Ammon's horn (tissue), 1 donor: ENCODE data around the gene TRPV3.
"Not testable (repeated sequence)": the region's sequence is repeated elsewhere in the genome, so short reads cannot be mapped to it uniquely, and the experiment has no call there.

ENCODE experiments used
- DNase-seq: peaks from one replicate; pipeline ENCODE4 v3.0.0-alpha.2; 2016; ENCODE audit warnings: low spot score

The TRPV3 gene

DNA sequence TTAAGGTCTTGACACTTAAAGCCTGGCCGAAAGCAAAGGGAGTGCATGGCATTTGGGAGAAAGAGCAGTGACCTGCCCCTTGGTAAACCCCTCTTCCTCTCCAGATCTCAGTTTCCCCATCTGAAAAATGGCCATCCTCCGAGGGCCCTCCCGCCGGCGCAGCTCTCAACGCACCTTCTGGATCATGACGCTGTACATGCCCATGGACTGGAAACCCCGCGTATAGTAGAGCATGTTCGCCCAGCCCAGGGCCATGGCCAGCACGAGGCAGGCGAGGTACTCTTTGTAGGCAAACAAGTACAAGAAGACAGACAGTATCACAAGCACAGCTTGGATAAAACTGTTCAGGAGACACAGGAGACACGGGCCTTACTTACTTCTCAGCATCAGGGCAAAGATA lies 33.6 kb downstream of the TRPV3 start:
- no peak for DNase-seq

DNA sequence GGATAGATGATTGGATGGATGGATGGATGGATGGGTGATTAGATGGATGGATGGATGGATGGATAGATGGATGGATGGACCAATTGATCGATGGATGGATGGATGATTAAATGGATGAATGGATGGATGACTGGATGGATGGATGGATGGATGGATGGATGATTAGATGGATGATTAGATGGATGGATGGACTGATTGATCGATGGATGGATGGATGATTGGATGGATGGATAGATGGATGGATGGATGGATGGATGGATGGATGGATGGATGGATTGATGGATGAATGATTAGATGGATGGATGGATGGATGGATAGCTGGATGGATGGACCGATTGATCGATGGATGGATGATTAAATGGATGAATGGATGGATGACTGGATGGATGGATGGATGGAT lies 38.1 kb downstream of the TRPV3 start:
- not testable (repeated sequence) for DNase-seq

DNA sequence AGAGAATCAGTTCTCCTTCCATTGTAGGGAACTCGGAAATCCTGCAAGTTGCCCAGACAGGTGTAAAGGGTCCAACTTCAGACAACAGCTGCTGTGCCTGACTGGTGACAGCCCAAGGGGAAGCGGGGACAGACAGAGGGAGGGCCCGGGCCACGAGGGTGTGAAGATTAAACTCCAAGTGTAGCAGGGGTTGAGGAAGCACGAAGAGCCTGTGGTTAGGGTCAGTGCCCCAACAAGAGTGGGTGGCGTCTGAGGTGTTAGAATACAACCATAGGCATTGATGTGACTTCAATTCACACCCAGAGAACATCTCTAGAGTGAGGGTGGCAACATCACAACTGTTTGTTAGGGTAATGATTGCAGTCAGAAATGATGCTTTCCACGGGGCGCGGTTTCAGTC lies 42.7 kb downstream of the TRPV3 start:
- DNase-seq: no peak

DNA sequence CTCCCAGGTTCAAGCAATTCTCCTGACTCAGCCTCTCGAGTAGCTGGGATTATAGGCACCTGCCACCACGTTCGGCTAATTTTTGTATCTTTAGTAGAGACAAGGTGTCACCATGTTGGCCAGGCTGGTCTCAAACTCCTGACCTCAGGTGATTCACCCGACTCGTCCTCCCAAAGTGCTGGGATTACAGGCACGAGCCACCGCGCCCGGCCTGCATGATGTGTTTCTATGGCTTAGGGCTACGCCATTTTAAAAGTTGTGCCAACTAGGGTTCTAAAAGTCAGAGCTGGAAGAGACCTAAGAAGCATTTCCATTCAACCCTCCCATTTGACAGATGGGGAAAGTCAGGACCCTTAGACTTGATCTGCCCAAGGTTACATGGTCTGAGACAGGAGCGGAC lies 43.4 kb downstream of the TRPV3 start:
- DNase-seq: not testable (repeated sequence)

DNA sequence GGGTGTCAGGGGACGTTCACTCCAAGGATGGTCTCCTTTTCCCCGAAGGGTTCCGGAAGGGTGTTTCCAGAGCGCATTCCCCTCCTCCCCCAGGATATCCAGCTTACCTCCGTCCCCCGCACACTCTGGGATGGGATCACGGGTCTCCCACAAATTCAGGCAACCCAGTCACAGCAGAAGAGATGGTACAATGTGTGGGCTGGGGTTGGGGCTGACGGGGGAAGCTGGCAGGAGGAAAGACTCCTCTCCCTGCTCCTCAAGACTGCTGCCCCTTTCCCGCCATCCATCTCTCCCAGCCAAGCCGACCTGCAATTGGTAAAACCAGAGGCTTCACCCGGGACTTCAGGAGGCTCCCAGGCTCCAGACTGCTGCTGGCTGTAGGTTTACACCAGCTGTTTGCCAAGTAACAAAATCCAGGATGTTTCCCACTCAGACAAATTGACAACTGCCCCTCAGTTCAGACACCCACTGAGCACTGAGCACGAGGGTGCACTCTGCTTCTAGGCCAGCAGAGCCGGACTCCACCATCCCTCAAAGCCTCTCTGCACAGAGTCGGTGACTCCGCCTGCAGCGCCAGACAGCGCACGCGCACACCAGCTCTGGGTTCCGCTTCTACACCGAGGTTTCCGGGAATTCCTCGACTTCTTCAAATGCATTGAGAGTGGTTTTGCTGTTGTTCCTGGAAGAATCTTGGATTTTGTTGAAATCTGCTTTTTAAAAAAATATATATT lies 44.1 kb downstream of the TRPV3 start:
- no peak for DNase-seq

DNA sequence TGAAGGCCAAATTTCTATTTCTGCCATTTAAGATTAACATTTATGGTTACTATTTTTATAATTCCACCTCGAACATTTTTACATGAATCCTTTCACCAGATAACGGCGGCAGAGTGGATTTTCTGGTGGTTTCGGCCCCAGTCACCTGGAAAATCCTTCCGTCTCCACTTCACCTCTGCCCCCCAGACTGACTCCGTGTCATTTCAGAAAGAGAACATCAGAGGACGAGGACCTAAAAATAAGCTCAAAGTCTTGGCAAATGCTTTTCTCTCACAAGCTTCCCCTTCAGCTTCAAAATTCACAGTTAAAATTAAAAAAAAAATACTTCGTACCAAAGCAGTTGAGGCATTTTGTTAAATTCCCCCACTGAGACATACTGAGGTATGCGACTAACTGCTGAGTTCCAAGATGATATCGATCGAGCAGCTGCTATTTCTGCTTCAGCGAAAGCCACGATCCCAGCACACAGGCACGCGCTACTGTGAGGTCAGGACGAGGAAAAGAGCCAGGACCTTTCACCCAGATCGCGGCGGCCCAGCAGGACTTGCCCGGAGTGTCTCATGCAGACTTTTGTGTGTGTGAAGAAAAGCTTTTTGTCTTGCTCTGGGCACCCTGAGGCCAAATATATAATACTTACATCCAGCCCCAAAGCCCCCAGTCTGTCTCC lies 45.0 kb downstream of the TRPV3 start:
- peak; percentile 94 for DNase-seq

DNA sequence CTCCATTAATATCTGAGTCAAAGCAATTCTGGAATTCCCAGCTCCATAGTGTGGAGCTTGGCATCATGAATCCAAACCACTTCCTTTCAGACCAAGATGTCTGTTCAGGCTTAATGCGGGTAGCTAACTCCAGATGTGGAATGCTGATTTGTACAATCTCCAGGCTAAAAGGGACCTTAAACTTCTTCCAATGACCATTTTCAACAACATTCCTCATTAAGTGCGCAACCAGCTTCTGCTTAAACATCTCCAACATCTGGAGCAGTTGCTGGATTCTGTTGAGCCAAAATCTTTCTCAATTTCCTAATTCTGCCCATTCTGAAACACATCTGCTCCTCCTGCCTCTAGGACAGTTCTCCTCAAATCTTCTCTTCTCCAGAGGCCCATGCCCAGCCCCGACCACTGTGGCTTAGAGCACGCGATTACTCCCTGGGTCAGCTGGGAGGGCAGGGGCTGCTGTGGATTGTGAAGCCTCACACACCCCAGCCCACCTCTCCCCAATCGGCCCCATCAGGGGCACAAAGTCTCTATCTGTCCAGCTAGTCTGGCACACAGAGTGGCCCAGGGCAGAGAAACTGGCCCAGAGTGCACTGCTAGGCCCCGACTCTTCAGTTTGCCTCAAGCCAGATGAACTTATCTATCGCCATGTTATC lies 45.6 kb downstream of the TRPV3 start:
- DNase-seq: no peak

DNA sequence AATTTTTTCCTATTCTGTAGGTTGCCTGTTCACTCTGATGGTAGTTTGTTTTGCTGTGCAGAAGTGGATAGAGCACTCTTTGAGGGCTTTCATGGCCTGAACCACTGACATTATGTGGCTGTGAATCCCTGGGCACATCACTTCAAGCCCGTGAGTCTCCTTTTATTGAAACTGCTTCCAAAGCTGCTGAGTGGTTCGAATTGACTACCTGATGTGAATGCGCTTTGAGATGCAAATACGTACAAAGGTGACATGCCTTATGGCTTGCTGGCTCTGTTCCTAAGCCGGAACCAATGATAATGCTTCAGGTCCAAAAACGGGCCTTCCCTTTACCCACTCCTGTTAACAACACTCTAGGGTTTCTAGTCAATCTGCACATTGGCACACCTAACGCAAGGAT lies 47.5 kb downstream of the TRPV3 start:
- no peak for DNase-seq

DNA sequence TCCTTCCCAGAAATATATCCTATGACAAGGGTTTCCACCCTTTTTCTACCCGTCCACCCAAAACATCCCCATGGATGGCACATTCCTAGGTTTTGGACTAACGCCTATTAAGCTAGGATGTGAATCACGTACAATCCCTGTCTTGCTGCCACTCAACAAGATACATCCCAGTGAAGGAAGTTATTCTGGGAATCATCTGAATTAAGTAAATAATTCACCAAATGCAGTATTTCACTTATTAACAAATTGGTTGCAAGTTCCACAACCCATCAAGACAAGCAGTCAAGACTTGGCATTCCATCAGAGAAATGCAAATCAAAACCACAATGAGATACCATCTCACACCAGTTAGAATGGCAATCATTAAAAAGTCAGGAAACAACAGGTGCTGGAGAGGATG lies 49.7 kb downstream of the TRPV3 start:
- DNase-seq: no peak

DNA sequence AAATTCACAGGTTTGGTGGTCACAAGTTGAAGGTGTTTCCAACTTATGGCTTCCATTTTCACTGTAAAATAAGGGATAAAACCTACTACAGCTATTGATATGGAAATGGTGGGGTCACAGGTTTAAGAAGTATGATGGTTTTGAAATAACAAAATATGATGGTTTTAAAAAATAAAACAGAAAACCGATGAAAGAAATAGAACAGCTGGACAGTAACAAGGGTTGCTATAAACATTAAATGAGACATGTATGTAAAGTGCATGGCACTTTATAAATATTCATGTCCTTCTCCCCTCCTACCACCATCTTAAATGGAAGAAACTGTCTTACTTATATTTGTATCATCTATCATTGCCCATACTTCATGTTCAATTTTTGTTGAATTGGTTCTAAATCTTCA lies 50.5 kb downstream of the TRPV3 start:
- no peak for DNase-seq

DNA sequence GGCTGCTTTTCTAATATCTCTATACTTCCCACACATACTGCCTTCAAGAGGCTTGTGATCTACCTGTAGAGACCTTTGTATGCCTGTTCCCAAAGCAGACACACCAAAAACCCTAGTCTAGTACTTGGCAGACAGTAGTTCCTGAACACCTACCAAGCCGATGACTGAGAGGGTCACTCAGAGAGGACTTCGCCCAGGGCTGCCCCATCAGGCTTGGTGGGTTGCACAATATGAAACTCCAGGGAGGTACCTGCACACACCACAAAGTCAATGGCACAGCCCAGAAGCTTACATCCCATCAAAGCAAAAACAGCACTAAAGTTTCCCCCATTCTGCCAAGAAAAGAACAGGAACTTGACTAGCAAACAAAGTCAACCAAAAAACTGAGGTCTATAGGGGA lies 51.6 kb downstream of the TRPV3 start:
- DNase-seq: no peak

DNA sequence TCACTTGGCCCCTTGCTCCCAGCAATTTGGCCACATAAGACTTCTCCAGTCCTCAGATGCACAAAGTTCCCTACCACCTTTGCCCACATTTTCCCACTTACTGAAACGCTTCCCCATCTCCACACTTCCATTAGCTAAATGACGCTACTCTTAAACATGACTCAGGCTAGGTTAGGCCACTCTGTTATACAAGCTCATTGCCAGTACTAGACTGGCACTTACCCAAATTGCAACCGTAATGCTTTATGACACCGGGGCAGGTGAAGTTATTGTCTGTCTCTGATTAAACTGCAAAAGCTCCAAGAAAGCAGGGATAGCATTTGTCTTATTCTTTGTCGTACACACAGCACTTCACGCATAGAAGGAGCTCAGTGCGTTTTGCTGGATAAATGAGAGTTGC lies 52.6 kb downstream of the TRPV3 start:
- DNase-seq: no peak

DNA sequence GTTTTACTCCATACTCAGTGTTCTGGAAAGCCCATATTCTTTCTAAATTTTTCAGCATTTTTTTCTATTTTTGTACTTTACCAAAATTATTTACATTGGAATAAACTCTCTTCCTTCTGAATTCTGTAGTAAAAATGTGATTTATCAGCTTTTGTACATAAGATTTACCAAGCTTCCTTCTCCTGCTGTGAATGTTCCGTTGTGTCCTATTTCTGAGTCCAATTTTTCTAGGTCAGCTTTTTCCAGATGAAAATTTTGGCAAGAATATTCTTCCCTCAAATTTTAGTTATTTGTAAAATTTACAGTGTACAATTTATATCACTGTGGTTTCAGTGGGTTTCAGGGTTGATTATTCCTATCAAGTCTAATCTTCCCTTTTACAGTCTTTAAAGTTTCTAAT lies 54.3 kb downstream of the TRPV3 start:
- no peak for DNase-seq

DNA sequence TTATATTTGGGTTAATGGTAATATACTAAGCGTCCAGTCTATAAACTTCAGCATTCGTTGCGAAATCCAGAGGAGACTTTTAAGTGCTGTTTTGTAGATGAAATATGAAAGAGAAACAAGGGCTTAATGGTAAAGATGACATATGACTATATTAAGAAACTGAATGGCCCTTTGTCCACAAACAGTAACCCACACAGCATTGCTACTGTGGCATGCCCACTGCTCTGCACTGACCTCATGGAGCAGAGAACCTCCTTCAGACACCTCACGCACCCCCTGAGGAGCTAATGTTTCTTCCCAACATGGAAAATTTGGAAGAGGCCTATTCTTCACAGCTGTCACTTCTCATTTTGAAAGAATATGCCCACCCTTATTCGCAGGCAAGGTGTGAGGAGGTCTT lies 55.1 kb downstream of the TRPV3 start:
- peak; percentile 89 for DNase-seq

DNA sequence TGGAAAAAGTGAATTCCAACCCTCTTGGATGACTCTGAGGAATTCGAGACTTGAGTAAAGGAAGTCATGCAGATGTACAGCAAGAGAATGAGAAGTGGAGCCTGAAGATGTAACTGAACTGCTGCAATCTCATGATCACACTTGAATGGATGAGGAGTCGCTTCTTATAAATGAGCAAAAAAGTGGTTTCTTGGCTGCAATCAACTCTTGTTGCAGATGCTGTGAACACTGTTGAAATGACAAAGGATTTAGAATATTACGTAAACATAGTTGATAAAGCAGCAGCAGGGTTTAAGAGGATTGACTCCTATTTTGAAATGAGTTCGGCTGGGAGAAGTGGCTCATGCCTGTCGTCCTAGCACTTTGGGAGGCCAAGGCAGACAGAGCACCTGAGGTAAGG lies 56.3 kb downstream of the TRPV3 start:
- DNase-seq: no peak

DNA sequence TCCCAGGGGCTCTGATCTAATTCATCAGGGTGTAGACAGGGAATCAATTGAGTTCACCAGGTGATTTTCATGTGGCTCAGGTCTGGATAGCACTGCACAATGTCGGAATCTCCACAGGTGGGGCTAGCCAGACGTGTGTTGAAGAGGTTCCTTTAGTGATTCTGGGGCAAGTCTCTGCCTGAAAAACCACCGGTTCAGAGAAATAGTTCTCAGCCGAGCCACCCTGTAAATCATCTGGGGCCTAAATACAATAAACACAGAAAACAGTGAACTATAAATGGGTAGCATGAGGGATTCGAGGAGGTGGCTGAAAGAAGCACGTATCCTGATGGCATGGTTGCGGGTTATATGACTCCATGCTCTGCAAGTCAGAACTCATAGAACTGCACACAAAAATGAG lies 60.5 kb downstream of the TRPV3 start:
- DNase-seq: no peak

DNA sequence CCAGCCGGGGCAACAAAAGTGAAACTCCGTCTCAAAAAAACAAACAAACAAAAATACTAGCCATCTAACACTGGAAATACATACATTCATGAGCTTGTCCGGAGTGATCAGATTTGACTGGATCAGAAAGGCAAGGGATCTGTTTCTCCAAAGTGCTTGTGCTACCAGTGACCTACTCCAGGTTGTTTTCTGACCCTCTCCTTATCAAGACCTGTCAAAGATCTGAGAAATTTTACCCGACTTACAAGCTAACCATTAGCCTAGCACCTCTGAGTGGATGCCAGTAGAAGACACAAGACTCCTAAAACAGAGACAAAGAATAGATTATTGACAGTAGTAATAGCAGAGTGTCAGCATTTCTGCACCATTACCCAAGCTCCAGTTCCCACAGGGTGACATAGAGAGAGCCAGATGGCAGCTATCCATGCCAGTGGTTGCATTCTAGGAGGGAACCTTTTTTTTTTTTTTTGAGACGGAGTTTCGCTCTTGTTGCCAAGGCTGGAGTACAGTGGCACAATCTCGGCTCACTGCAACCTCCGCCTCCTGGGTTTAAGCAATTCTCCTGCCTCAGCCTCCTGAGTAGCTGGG lies 72.0 kb downstream of the TRPV3 start:
- DNase-seq: no peak

DNA sequence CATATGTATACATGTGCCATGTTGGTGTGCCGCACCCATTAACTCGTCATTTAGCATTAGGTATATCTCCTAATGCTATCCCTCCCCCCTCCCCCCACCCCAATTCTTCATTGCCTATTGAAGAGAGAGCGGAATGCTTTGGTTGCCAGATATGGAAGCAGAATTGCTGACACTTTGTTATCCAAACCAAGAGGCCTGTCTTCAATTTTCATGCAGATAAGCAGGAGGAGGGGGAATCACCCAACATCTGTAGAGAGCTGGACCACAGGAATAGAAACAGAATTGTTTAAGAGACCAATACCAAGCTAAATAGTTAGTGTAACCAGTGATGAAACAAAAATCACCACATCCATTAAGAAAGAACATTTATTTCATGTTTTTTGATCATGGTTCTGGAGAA lies 74.8 kb downstream of the TRPV3 start:
- DNase-seq: no peak

DNA sequence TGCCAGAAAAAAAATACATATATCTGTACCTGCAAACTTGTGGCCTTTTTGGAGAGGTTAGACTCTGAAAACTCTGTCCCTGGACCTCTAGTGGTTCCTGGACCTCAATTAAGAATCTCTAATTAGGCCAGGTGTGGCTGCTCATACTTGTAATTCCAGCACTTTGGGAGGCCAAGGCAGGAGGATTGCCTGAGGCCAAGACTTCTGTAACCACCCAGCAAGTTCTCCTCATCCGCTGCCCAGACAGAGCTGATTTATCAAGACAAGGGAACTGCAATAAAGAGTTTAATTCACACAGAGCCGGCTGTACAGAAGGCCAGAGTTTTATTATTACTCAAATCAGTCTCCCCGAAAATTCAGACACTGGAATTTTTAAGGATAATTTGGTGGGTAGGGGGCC lies 77.6 kb downstream of the TRPV3 start:
- DNase-seq: no peak

DNA sequence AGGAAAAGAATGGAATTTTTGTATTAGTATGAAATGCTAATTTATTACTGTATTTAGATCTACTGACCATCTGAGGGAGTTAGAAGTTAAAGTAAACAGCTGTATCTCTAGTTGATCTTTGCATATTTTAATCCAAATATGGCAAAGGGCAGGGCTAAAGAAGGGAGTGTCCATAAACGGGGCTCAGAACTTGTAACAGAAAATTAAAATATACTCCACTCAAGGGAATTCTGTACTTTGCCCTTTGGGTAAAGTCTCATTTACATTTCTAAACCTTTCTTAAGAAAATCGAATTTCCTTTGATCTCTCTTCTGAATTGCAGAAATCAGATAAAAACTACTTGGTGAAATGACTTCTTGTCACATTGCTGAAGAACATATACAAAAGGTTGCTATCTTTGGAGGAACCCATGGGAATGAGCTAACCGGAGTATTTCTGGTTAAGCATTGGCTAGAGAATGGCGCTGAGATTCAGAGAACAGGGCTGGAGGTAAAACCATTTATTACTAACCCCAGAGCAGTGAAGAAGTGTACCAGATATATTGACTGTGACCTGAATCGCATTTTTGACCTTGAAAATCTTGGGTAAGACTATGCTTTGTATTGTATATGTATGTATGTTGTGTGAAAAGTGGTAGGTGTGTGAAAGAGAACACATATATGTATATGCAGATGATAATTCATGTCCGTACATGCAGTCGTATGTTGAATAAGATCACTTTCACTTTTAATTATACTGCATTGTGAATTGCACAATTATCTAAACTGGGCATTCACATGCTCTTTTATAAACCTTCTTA lies 81.6 kb downstream of the TRPV3 start, which contains the start of gene ASPA:
Gene ASPA, plus strand, starts transcription at position 186 of the 799 bp plus-strand sequence. Its CDS starts 163 bp downstream, at position 349.
- peak; percentile 51 for DNase-seq

DNA sequence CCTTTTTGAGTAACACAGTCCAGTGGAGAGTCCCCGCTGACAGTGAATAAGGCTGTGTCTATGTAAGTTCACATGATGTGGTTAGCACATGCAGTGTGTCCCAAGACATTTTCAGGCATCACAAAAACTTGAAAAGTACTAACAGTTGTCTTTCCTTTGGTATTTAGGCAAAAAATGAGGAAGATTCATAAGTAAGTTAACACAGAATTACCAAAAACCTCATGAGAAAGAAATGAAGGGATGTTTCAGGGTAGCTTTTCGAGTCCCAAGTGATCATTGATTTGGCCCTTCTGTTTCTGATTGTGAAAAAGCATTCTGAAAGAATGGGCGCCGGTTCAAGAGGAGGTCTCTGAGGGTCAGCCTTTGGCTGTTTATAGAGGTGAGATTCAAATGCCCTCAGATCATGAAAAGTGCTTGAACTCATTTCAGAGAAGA lies 82.3 kb downstream of the TRPV3 start:
- DNase-seq: peak; percentile 26

DNA sequence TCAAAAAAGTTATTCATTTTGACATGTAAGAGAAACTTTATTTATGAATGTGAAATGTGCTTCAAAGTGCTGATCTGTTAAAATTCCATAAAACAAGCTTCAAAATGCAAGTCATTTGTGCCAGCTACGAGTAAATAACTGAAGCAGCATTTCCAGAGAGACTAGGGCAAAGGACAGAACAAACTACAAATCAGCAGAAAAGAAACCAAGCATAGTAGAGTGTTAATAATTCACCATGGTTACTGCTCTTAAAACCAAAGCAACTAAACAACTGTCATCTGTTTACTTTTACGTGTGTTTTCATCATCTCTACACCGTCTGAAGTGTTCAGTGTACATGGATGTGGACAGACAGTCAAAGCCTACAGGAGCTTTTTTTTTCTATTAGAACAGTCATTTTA lies 83.4 kb downstream of the TRPV3 start:
- no peak for DNase-seq
